ENCODE results near the gene ZBTB4.
"Not testable (repeated sequence)": the region's sequence is repeated elsewhere in the genome, so short reads cannot be mapped to it uniquely, and the experiment has no call there.

Gene ZBTB4

DNA sequence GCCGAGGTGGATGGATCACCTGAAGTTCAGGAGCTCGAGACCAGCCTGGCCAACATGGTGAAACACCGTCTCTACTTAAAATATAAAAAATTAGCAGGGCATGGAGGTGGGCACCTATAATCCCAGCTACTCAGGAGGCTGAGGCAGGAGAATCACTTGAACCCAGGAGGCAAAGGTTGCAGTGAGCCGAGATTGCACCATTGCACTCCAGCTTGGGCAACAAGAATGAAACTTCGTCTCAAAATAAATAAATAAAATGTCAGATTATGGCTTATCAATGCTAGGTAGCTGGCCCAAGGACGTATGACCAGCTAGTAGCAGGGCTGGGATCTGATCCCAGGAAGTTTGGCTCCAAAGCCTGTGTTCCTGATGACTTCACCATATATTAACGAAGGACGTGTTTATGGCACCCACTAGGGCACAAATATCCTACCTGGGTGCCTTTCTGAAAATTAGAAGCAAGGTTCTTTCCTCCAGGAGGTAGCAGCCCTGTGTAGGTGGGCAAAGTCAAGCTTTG lies 8.9 kb downstream of the ZBTB4 start:
- not testable (repeated sequence) for DNase-seq (ENCODE audit: low spot score)

DNA sequence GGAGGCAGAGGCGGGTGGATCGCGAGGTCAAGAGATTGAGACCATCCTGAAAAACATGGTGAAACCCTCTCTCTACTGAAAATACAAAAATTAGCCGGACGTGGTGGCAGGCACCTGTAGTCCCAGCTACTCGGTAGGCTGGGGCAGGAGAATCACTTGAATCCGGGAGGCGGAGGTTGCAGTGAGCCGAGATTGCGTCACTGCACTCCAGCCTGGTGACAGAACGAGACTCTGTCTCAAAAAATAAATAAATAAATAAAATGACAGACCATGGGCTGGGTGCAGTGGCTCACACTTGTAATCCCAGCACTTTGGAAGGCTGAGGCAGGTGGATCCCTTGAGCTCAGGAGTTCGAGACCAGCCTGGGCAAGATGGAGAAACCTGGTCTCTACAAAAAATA lies 9.6 kb downstream of the ZBTB4 start:
- not testable (repeated sequence) for DNase-seq (ENCODE audit: low spot score)

DNA sequence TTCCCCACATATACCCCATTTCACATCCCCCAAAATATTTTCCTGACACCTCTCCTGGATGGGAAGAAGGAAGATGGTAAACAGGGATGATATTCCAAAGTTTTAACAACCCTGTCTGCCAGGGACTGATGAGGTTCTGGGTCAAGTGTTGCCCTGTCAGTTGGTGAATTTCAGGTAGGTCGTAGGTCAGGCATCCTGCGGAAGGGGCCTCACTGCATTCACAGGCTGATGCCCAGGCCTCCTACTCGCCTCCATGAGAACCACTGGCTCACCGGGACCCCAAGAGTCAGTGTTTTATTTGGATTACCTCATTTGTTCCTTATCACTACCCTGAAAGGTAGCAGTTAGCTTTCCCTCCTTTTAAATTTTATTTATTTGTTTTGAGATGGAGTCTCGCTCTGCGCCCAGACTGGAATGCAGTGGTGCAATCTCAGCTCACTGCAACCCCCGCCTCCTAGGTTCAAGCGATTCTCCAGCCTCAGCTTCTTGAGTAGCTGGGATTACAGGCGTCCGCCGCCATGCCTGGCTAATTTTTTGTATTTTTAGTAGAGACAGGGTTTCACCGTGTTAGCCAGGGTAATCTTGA lies 10.5 kb downstream of the ZBTB4 start:
- DNase-seq (ENCODE audit: low spot score) = no peak

DNA sequence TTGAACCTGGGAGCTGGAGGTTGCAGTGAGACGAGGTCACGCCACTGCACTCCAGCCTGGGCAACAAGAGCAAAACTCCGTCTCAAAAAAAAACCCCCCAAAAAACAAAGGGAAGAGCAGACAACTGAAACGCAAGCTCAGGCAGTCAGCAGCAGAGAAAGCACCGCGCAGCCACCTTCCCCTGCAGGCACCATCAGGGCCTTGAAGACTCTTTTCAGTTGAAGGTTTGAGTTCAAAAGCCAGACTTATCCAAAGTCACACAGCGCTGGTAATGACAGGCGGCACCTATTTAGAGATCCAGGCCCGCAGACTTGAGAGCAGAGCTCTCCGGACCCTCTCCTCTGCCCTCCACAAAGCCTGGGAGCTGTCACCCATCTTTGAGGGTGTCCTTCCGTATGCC lies 11.1 kb downstream of the ZBTB4 start:
- DNase-seq (ENCODE audit: low spot score) = no peak

DNA sequence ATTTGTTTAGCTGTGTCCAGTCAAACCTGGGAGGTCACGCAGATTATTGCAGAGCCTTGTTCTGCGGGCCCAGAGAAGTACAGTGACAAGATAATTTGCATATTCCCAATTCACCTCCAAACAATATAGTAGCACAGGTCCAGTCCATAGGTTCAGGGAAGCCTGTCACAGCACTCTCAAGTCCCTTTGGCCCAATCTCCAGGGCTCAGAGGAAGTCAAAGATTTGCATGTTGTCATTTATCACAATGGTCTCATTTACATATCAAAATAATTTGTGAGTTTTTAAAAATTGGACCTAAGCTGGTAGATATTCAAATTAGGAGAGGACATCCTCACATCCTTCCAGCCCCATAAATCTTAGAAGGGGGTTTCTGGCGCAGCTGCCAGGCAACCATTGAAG lies 11.9 kb downstream of the ZBTB4 start:
- no peak for DNase-seq (ENCODE audit: low spot score)

DNA sequence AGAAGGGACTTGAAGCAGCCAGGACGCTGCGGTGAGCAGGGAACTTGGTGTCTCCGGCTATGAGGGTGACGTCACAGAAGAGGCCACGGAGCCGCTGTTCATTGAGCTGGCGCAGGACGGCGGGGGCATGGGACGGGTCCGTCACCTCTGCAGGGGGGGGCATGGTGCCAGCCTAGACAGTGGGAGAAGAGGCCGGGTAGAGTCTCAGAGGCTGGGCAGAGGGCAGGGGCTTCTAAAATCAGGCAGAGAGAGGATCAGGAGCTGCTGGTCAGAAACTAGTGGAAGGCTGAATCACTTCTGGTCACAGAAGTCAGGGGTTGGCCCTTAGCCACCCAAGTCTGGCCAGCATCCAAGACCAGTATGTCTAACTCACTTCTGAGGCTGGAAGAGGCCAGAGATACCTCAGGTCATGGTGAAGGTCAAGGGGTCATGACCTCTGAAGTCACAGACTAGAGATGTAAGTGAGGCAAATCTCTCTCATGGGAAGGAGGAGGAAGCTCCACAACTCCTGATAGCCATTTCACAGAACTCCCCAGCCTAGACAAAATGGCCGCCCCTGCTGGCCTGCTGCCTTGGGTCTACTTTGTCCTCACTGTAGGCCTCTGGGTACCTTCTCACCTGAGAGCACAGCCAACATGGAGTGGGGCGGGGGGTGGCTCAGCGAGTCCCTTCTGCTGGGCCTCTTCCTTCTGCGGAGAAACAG lies 12.6 kb downstream of the ZBTB4 start:
- DNase-seq (ENCODE audit: low spot score) = no peak

DNA sequence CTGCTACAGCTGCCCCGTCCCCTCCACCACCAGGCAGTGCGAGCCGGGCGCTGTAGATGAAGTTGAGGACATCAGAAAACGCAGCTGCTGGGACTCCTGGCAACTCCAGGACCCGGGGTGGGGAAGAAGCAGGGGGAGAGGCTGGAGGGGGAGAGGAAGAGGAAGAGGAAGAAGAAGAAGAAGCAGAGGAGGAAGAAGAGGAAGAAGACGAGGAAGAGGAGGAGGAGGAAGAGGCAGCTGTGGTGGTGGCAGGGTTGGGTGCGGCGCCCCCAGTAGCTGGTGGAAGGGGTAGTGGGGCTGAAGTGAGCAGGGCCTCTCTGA lies 13.2 kb downstream of the ZBTB4 start:
- DNase-seq (ENCODE audit: low spot score) = no peak

DNA sequence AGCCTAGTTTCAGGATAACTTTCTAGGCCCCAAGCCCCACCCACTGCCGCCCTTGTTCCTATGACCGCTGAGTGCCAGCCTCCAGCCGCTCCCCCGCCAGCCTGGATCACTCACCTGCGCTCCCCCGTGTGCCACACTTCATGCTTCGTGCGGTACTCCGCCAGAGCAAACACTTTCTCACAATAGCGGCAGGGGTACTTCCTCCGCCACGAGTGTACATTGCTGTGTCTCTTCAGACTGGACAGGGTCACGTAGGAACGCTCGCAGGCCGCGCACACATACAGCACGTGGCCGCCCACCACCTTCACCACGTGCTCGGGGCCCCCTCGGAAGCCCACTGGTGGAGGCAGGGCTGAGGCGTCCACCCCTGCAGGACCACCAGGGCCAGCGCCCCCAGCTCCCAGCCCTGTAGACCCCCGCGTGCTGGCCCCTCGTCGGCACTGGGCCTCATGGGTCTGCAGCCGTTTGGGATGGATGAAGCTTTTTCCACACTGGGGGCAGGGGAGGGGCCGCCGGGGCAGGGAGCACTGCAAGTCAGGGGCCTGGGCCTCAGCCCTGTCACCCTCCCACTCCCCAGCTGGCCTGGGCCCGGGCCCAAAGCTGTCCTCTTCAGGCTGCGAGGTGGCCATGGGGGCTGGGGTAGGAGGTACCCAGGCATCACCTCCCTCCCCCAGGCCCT lies 13.7 kb downstream of the ZBTB4 start:
- DNase-seq (ENCODE audit: low spot score) = no peak

DNA sequence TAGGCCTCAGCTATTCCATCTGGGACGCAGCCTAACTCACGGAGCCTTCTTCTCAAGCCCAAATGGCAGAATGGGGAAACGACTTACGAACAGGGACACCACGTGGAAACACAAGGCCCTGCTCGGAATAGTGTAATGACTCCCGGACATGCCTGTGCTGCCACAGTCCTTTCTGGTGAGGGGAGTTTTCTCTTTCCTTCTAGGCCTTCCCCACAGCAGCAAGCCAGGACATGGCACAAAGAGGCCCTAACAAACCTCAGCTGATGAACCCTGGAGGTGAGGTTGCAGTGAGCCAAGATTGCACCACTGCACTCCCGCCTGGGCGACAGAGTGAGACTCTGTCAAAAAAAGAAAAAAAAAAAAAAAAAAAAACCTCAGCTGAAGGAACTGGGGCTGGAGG lies 15.3 kb downstream of the ZBTB4 start:
- no peak for DNase-seq (ENCODE audit: low spot score)

DNA sequence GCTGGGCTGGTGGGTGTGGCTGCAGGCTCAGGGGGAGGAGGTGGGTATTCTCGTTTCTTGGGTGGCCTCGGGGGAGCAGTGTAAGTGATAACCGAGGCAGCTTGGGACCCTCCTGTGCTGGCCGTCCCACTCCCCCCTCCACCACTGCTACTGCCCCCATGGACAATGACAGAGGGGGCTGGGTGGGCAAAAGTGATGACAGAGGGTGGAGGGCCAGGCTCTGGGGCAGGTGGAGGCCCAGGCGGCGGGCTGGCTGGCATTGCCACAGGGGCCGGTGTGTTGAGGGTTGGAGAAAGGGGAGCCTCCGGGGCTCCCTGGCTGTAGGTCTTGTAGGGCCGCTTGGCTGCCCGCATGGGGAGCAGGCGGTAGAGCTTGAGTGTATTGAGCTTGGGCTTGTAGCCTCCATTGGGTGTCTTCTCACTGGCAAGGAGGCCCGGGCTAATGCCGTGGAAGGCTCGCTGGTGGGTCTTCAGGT lies 16.0 kb downstream of the ZBTB4 start:
- no peak for DNase-seq (ENCODE audit: low spot score)

DNA sequence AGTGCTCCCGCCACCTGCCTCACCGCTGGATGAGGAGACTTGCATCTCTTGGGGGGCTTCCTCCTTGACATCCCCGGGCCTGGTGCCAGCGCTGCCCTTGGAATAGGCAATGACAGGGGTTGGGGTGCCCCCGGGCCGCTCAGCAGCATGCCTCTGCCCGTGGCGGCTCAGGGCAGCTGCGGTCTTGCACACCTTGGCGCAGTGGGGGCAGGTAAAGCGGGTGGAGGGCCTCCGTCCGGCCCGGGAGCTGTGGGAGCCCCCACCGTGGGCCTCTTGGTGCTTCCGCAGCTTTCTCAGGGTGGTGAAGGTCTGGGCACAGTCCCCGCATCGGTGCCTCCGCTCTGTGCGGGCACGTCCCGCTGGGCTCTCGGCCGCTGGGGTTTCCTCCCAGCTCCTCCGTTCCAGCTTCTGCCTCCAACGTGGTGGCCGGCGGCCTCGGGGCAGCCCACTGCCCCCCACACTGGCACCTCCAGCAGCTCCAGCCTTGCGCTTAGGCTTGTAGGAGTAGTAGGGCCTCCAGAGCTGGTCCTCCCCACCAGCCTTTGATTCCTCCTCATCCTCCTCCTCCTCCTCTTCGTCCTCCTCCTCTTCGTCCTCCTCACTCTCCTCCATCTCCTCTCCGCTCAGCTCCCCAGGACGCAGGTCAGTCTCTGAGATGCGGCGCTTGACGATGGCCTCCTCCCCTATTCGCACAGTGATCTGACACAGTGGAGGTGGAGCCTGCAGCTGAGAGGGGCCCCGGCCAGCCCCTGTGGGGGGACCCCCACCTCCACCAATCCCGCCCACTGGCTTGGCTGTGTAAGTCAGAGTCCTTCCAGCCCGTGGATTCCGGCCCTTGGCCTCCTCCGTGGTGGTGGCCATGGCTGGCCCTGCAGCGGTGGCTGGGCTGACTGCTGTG lies 16.7 kb downstream of the ZBTB4 start:
- no peak for DNase-seq (ENCODE audit: low spot score)

DNA sequence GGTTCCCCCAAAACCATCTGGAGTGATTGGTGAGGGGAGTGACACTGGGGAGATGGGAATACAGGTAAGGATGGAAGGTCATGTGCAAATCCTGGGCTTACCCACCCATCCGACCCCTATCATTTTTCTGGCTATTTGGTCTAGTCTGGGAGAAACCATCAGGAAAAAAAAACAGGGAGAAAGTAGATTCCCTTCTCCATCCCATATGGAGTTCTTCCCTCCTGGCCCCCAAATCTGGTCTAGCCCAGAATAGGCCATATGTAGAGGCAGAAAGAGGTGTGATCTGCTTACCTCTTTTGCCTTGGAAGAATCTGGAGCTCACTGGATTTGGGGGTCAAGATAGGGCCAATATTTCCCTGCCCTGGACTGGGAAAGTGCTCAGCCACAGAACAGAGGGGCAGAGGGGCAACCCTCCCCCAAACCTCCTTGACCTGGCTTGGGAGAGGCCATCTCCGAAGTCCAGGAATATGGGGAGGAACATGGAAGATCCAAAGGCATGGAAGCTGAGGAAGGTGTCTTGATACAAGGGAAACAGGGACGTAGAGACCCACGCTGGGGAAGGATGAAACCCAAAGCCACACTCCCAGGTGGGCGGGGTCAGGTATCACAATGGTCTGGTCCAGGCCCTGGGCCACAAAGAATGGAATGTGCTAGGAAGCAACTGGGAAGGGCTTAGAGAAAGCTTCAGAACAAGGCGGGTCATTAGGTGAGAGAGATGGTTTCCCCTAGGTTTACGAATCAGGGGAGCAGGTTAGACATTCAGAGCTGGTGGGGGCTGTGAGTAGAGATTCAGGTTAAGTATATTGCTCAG lies 18.4 kb downstream of the ZBTB4 start:
- no peak for DNase-seq (ENCODE audit: low spot score)

DNA sequence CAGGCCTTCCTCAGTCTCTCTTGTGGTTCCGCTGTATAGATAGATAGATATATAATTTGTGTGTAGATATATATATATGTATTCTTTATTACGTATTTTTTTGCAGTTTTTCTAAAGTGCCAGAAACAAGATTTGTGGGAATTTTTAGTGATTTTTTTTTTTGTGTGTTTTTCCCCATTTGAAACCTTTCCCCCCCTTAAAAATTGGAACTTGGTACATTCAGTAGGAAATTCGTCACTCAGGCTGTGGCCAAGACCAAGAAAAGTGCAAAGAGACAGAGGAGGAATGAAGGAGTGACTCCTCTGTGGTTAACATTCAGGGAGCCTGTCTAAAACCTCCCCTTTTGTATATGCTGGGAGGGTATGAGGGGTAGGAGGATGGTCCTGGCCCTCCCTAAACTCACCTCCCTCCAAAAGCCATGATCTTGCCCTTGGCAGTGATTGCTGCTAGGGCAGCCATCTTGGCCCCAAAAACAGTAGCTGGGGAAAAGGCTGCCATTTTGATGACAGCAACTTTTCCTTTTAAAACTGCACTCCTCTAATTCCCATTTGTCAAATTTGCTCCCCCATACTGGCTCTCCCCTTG lies 19.4 kb downstream of the ZBTB4 start:
- DNase-seq (ENCODE audit: low spot score) = no peak

DNA sequence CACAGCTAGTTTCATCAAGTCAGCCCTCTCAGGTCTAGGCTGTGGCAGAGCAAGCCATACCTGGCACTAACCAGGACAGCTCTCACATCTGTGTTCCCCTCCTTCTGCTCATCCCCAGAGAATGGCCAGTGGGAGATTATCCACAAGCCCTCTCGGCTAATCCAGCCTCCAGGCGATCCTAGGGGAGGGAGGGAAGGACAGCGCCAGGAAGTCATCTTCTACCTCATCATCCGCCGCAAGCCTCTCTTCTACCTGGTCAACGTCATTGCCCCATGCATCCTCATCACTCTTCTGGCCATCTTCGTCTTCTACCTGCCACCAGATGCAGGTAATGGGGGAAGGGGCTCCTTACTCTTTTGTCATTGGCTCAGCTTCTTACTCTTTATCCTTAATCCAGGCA lies 31.0 kb downstream of the ZBTB4 start:
- DNase-seq (ENCODE audit: low spot score) = no peak

DNA sequence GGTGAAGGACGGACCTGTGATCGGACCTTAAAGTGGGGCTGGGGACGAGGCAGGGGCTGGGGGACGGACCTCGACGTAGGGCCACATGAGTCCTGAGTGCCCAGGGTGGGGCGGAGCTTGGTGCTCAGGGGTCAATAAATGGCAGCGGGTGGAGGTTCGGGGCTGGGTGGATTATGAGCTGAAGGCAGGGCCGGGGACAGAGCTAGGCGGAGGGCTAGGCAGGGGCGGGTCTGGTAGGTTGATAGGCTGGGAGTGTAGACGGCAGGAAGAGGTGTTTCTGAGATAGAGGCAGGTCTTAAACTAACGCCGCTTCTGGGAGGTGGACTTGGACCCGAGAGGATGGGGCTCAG lies 33.8 kb downstream of the ZBTB4 start:
- no peak for DNase-seq (ENCODE audit: low spot score)

DNA sequence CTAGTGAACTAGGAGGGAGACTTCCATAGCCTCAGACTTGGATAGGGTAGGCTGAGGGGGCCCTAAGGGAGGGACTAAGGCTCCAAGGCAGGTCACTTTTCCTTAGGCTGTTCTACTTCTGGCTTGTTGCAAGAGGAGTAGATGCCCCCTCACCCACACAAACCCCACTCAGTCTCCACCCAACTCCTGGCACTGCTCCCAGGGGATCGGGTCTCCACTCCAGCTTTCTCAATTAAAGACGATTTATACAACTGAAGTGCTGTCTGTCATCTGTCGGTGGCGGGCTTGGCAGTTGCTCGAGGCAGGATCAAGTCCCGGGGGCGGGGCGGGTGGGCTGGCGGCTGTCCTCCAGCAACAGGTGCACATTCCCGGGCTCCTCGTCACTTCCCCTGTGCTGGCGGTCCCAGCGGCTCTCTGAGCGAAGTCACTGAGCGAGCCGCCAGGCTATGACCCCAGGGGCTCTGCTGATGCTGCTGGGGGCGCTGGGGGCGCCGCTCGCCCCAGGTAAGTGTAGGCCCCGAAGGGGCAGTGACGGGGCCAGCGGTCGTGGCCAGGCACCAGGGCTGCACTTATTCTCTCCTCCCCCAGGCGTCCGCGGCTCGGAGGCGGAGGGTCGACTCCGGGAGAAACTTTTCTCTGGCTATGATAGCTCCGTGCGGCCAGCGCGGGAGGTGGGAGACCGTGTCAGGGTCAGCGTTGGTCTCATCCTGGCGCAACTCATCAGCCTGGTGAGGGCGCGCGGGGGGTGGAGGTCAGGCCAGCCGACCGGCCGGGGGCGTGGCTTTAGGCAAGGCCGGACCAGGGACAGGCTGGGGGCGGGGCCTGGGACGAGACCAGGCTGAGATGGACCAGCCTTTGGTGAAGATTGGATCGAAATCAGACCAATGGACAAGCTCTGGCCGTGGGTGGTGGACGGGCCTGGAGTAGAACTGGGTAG lies 34.5 kb downstream of the ZBTB4 start, which contains the start of gene CHRNB1:
Gene CHRNB1 (plus strand): TSS at position 380 of the 937 bp plus-strand sequence. CDS start 67 bp downstream, at position 447.
- peak; percentile 97 for DNase-seq (ENCODE audit: low spot score)

DNA sequence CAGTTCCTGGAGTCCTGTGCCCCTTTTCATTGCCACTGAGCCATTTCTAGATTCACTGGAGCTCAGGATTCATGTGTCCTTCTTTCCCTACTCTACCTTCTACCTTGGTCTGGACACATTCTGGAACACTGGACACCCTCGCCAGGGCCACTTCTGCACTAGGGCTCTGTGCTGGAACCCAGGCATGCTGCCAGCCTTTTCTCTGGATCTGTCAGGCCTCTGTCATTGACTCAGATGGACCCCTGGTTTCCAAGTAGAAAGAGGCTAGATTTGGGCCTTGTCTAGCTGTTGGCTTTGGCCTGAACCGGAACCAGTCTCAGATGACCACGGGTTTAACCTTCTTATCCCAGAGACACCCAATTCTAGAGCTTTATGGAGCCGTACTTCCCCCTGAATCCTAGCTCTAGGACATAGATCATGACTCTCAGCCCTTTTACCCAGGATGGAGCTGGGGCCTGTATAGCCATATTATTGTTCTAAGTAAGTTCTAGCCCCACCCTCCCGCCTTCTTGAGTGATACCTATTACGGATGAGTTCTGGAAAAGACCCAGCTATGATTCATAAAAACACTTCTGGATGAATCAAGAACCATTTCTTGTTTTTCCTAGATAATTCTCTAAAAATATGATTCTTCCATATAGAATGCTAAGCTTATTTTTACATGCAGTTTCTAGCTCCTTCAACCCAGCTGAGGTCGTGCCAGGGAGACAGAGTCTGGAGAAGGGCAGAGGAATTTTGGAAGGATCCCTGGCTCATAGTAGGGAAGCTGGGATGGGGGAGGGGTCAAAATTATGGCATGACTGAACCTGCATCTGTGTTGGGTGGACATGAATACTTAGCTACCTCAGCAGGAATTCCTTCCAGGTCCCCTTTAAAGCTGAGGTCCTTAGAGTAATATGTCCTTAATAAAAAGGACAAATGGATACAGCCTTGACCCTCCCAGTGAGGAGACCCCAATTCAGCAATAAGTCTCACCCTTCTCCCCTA lies 35.6 kb downstream of the ZBTB4 start:
- no peak for DNase-seq (ENCODE audit: low spot score)

DNA sequence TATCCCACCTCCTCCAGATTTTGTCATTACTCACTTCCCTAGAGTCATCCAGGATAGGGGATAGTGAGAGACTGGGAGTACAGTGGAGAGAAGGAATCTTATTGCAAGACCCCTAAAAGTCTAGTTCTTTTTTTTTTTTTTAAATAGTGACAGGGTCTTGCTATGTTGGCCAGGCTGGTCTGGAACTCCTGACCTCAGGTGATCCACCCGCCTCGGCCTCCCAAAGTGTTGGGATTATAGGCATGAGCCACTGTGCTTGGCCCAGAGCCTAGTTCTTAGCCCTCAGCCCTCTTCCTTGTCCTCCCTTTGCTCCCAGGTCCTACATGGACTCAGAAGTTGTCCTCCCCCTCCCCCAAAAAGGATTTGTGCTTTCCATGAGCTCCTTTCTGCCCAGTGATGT lies 37.3 kb downstream of the ZBTB4 start:
- DNase-seq (ENCODE audit: low spot score) = no peak

DNA sequence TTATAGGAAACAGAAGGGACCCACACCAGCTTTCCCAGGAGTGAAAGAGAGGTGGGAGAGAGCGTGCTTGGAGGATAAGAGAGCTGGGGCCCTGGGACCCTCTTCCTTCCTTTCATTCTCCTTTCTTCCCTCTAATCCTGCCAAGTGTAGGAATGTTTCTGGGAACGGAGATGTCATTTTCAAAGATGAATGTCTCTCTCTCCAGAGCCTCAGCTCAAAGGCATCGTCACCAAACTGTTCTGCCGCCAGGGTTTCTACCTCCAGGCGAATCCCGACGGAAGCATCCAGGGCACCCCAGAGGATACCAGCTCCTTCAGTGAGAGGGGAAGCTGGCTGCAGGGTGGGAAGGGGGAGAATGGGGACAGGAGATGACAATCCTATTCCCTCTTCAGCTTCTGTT lies 38.2 kb downstream of the ZBTB4 start:
- DNase-seq (ENCODE audit: low spot score) = no peak

Measured in ecto neural progenitor cell (in vitro differentiated cells).